Stomach (tissue), 4 donors: Measurements from ENCODE around the gene KANK3.
"Not testable (repeated sequence)": the region's sequence is repeated elsewhere in the genome, so short reads cannot be mapped to it uniquely, and the experiment has no call there.

Source experiments
- POLR2A ChIP-seq, 4 donors: fragments of 450-650 bp; IDR thresholded peaks; one replicate each; pipeline ENCODE4 v1.6.1; 2016; ENCODE audit warnings: antibody characterized with exemption in 4 of 4, control low read depth in 2 of 4, mild to moderate bottlenecking in 1 of 4, moderate library complexity in 1 of 4
- TF ChIP-seq, protein P1 (sequence below), 7 experiments: fragments of 450-650 bp in 4 of 7; fragments of 200-600 bp in 3 of 7; sonication (generic) in 3 of 7; IDR thresholded peaks; one replicate each; pipeline ENCODE4 v1.5.1; 2016 to 2019; ENCODE audit warnings: antibody characterized with exemption in 7 of 7, control low read depth in 2 of 7, mild to moderate bottlenecking in 1 of 7

DNA sequence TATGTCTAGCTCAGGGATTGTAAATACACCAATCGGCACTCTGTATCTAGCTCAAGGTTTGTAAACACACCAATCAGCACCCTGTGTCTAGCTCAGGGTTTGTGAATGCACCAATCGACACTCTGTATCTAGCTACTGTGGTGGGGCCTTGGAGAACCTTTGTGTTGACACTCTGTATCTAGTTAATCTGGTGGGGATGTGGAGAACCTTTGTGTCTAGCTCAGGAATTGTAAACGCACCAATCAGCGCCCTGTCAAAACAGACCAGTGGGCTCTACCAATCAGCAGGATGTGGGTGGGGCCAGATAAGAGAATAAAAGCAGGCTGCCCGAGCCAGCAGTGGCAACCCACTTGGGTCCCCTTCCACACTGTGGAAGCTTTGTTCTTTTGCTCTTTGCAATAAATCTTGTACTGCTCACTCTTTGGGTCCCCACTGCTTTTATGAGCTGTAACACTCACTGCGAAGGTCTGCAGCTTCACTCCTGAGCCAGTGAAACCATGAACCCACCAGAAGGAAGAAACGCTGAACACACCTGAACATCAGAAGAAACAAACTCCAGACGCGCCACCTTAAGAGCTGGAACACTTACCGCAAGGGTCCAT is 33.4 kb upstream of the KANK3 start:
- TF ChIP-seq, protein P1, sequence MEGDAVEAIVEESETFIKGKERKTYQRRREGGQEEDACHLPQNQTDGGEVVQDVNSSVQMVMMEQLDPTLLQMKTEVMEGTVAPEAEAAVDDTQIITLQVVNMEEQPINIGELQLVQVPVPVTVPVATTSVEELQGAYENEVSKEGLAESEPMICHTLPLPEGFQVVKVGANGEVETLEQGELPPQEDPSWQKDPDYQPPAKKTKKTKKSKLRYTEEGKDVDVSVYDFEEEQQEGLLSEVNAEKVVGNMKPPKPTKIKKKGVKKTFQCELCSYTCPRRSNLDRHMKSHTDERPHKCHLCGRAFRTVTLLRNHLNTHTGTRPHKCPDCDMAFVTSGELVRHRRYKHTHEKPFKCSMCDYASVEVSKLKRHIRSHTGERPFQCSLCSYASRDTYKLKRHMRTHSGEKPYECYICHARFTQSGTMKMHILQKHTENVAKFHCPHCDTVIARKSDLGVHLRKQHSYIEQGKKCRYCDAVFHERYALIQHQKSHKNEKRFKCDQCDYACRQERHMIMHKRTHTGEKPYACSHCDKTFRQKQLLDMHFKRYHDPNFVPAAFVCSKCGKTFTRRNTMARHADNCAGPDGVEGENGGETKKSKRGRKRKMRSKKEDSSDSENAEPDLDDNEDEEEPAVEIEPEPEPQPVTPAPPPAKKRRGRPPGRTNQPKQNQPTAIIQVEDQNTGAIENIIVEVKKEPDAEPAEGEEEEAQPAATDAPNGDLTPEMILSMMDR (IDR thresholded peaks at IDR 0.05) = not testable (repeated sequence)
- TF ChIP-seq POLR2A (IDR thresholded peaks at IDR 0.05) = not testable (repeated sequence)
